GM19468 (cell line): ENCODE measurements around the gene CCNB3.
"Not testable (repeated sequence)": the region's sequence is repeated elsewhere in the genome, so short reads cannot be mapped to it uniquely, and the experiment has no call there.

Experiments used
- ATAC-seq: cut with Tn5 transposase; IDR thresholded peaks from one replicate; pipeline ENCODE4 v1.9.1; 2021; ENCODE audit warnings: mild to moderate bottlenecking, moderate library complexity, moderate number of reproducible peaks; ENCODE audit not compliant: unreplicated experiment; ENCODE audit errors: extremely low read depth

CCNB3 gene

DNA sequence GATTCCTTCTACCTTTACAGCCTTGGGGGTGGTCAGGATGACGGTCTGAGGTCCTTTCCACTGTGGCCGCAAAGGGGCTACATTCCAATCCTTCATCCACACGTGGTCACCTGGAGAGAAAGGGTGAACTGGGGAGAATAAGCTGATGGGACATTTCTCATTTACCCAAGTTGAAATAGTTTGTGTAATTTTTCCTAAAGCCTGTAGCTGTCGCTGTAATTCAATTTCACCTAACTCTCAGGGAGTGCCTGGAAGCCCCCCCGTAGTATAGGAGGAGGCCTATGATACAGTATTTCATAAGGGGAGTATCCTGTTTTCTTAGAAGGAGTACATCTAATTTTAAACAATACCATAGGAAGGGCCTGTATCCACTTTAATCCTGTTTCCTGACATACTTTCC is 128.1 kb downstream of the CCNB3 start:
- ATAC-seq: not testable (repeated sequence)

- no peak for ATAC-seq
These were observed 128.7 kb downstream of the CCNB3 start for GRCh38 chrX:50333308-50333707.

DNA sequence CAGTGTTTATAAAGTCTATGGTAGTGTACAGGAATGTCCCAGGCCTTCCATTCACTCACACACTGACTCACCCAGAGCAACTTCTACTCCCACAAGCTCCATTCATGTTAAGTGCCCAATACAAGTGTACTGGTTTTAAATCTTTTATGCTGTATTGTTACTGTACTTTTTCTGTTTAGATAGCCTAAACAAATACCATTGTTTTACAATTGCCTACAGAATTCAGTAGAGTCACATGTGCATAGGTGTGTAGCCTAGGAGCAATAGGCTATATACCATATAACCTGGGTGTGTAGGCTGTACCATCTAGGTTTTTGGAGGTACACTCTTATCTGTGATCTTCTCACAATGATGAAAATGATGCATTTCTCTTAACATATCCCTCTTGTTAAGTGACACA is 139.4 kb downstream of the CCNB3 start:
- ATAC-seq: no peak

GRCh38 chrX:50372966-50373365 is 168.4 kb downstream of the CCNB3 start:
- no peak for ATAC-seq

DNA sequence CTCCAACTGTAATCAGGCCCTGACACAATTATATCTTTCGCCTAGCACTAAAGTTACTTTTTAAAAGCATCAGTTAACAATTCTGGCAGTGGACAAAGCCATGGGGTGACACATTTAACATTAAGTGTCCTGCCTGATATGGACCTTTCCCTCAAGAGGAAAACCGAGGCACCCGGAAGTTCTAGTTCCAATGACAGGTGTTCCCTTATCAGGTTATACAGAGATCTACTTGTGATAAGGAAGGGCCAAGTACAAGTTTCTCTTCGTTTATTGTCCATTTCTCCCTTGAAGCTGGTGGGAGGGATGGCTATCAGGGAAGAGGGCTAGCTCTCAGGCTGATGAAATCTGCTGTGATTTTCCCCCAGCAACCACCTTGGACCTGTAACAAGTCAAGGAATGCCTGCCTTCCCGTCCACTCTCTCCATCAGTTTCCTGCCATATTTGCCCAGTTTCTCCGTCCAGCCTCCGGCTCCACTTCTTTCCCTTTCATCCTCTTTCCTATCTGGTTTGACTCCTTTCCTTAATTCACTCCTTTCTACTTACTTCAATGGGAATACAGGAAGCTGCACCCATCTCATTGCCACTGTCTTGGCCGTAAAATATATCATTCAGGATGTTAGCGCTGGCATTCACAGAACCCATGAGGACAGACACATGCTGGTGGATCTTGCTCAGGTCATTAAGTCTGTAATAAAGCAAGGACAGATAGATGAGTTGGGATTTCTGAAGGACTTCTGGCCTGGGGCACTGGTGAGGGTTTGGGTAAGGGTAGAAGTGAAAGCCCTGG is 171.1 kb downstream of the CCNB3 start:
- no peak for ATAC-seq

- no peak for ATAC-seq
These were observed 177.3 kb downstream of the CCNB3 start for GRCh38 chrX:50381729-50382415.

- no peak for ATAC-seq
These were observed 182.0 kb downstream of the CCNB3 start for GRCh38 chrX:50386520-50386919.

GRCh38 chrX:50393902-50394301 is 189.3 kb downstream of the CCNB3 start:
- ATAC-seq: no peak
